Measurements from ENCODE around the gene LHPP. TPM values are rescaled to one million over a fixed set of nuclear protein-coding genes. Genes with fewer than 3 reads are reported as not detected.

LHPP gene
- total and polyA plus RNA-seq, 2 experiments from 2014 or later: 27.4 to 40.2 TPM

DNA sequence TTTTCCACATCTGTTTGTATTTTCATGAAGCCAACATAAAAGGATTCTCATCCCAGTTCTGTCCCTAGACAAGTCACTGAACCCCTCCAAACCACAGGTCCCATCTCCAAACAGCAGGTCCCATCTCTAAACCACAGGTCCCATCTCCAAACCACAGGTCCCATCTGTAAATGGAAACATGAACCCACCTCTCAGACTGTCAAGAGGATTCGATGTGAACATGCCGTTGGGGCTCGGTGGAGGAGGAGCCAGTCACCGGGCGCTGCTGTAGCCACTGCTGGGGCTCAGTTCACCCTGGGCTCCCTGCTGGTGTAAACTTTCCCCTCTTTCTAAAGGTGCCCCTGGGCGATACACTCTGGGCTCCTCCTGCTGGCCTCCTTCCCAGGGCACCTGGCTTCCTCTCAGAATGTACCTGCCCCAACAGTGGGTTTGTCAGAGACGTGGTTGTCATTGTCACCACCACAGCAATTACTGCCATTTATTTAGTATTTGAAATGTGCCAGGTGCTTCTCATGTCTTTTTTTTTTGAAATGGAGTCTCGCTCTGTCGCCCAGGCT is 13.0 kb downstream of the LHPP start:
- Histone ChIP-seq H3K9me2 (ENCODE audit: insufficient read depth) (no peaks in the 10 kb centered on the region), H3K4me2 (no peak overlapping the region), H3K4me3 (no peak overlapping the region), H3K27ac (ENCODE audit: low read depth) (peak overlapping the region; percentile 32; the same call in 1 of the 2 replicates), H3K27me3 (ENCODE audit: insufficient read depth) (no peaks in the 10 kb centered on the region), H3K4me1 (ENCODE audit: insufficient read depth) (peaks cover 39% of the 10 kb centered on the region), H2AFZ (no peak overlapping the region), H3K79me2 (replicated peaks; ENCODE audit: insufficient read depth) (no peaks in the 10 kb centered on the region; the same call in none of the 2 replicates), H4K20me1 (replicated peaks; ENCODE audit: insufficient read depth) (no peaks in the 10 kb centered on the region), H3K36me3 (ENCODE audit: insufficient read depth) (no peaks in the 10 kb centered on the region), H3F3A (replicated peaks; ENCODE audit: low read depth) (peaks cover 2% of the 10 kb centered on the region)
- H3K4me1 Mint-ChIP-seq: peaks cover 41% of the 10 kb centered on the region
- no peak for DNase-seq (ENCODE audit: low spot score)
- H3K27me3 Mint-ChIP-seq (ENCODE audit: insufficient read depth, low read depth, poor library complexity): peaks cover 14% of the 10 kb centered on the region
- H3K36me3 Mint-ChIP-seq (ENCODE audit: low read depth): no peaks in the 10 kb centered on the region; the same call in 2 of the 3 replicates
- H3K4me3 Mint-ChIP-seq: no peak overlapping the region
- no peak for TF ChIP-seq NANOG (IDR thresholded peaks at IDR 0.05; ENCODE audit: borderline replicate concordance)
- TF ChIP-seq EZH2 (IDR thresholded peaks at IDR 0.05; ENCODE audit: low read depth, unreplicated experiment): no peak
- TF ChIP-seq, protein P1, sequence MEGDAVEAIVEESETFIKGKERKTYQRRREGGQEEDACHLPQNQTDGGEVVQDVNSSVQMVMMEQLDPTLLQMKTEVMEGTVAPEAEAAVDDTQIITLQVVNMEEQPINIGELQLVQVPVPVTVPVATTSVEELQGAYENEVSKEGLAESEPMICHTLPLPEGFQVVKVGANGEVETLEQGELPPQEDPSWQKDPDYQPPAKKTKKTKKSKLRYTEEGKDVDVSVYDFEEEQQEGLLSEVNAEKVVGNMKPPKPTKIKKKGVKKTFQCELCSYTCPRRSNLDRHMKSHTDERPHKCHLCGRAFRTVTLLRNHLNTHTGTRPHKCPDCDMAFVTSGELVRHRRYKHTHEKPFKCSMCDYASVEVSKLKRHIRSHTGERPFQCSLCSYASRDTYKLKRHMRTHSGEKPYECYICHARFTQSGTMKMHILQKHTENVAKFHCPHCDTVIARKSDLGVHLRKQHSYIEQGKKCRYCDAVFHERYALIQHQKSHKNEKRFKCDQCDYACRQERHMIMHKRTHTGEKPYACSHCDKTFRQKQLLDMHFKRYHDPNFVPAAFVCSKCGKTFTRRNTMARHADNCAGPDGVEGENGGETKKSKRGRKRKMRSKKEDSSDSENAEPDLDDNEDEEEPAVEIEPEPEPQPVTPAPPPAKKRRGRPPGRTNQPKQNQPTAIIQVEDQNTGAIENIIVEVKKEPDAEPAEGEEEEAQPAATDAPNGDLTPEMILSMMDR (conservative IDR thresholded peaks at IDR 0.05; ENCODE audit: low read depth in 2 of 2): no peak
- no peak for TF ChIP-seq POLR2AphosphoS5 (IDR thresholded peaks at IDR 0.05; ENCODE audit: low read depth)
- TF ChIP-seq JUNB (IDR thresholded peaks at IDR 0.05; ENCODE audit: unreplicated experiment): no peak
- no peak for TF ChIP-seq ZNF331 (CRISPR knock-in tag; IDR thresholded peaks at IDR 0.05; ENCODE audit: low read depth)
- TF ChIP-seq, protein P2, sequence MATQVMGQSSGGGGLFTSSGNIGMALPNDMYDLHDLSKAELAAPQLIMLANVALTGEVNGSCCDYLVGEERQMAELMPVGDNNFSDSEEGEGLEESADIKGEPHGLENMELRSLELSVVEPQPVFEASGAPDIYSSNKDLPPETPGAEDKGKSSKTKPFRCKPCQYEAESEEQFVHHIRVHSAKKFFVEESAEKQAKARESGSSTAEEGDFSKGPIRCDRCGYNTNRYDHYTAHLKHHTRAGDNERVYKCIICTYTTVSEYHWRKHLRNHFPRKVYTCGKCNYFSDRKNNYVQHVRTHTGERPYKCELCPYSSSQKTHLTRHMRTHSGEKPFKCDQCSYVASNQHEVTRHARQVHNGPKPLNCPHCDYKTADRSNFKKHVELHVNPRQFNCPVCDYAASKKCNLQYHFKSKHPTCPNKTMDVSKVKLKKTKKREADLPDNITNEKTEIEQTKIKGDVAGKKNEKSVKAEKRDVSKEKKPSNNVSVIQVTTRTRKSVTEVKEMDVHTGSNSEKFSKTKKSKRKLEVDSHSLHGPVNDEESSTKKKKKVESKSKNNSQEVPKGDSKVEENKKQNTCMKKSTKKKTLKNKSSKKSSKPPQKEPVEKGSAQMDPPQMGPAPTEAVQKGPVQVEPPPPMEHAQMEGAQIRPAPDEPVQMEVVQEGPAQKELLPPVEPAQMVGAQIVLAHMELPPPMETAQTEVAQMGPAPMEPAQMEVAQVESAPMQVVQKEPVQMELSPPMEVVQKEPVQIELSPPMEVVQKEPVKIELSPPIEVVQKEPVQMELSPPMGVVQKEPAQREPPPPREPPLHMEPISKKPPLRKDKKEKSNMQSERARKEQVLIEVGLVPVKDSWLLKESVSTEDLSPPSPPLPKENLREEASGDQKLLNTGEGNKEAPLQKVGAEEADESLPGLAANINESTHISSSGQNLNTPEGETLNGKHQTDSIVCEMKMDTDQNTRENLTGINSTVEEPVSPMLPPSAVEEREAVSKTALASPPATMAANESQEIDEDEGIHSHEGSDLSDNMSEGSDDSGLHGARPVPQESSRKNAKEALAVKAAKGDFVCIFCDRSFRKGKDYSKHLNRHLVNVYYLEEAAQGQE (IDR thresholded peaks at IDR 0.05; ENCODE audit: unreplicated experiment): no peak
- no peak for TF ChIP-seq ZNF114 (CRISPR knock-in tag; IDR thresholded peaks at IDR 0.05)
- TF ChIP-seq ZNF462 (CRISPR knock-in tag; IDR thresholded peaks at IDR 0.05): no peak
- no peak for TF ChIP-seq CREB1 (CRISPR knock-in tag; IDR thresholded peaks at IDR 0.05; ENCODE audit: low read depth)
- TF ChIP-seq ETS1 (IDR thresholded peaks at IDR 0.05): no peak
- H3K9me3 Mint-ChIP-seq: no peaks in the 10 kb centered on the region
- ATAC-seq: no peak
- 0 out of 2 replicates have a peak overlapping the region, but pooled peaks have one; percentile 30 for H3K27ac Mint-ChIP-seq

Measured in GM23338 (cell line).